ENCODE data around the gene VHLL.

- no peak for TF ChIP-seq CTCF (IDR thresholded peaks at IDR 0.05)
- TF ChIP-seq POLR2A (IDR thresholded peaks at IDR 0.05): no peak
Measured at GRCh38 chr1:156316909-156317308, 17.8 kb upstream of the VHLL start.

Data from esophagus squamous epithelium (tissue), 4 donors.